ENCODE data around the gene SKP2.

The SKP2 gene

GRCh38 chr5:36161361-36161760 lies 9.4 kb downstream of the SKP2 start:
- Histone ChIP-seq H3K27me3 (ENCODE audit: control insufficient read depth, insufficient read depth, low read length) (no peaks in the 10 kb centered on the region), H3K27ac (no peak overlapping the region), H3K79me2 (peaks cover 8% of the 10 kb centered on the region), H3K4me3 (ENCODE audit: low read depth, low read length) (no peak overlapping the region), H3K4me1 (no peaks in the 10 kb centered on the region), H3K4me2 (ENCODE audit: low read length) (no peak overlapping the region), H3K9me3 (ENCODE audit: control insufficient read depth, low read length) (no peaks in the 10 kb centered on the region), H3K9ac (no peak overlapping the region), H2AFZ (no peak overlapping the region), H3K36me3 (ENCODE audit: control insufficient read depth, insufficient read depth, low read length) (no peaks in the 10 kb centered on the region)
- TF ChIP-seq CTCF (IDR thresholded peaks at IDR 0.05): no peak

- H3K9me3 ChIP-seq (ENCODE audit: control insufficient read depth, low read length): no peaks in the 10 kb centered on the region
- no peaks in the 10 kb centered on the region for H3K36me3 ChIP-seq (ENCODE audit: control insufficient read depth, insufficient read depth, low read length)
- no peak overlapping the region for H3K9ac ChIP-seq
- peaks cover 4% of the 10 kb centered on the region for H3K79me2 ChIP-seq
- no peak overlapping the region for H3K4me3 ChIP-seq (ENCODE audit: low read depth, low read length)
- H3K27me3 ChIP-seq (ENCODE audit: control insufficient read depth, insufficient read depth, low read length): no peaks in the 10 kb centered on the region
- TF ChIP-seq CTCF (IDR thresholded peaks at IDR 0.05): no peak
- no peak overlapping the region for H3K4me2 ChIP-seq (ENCODE audit: low read length)
- no peaks in the 10 kb centered on the region for H3K4me1 ChIP-seq
- H3K27ac ChIP-seq: no peak overlapping the region
- no peak overlapping the region for H2AFZ ChIP-seq
Observed at GRCh38 chr5:36162810-36163486, 11.0 kb downstream of the SKP2 start.

- Histone ChIP-seq H3K79me2 (no peaks in the 10 kb centered on the region), H3K27me3 (ENCODE audit: control insufficient read depth, insufficient read depth, low read length) (no peaks in the 10 kb centered on the region), H2AFZ (no peak overlapping the region), H3K9ac (no peak overlapping the region), H3K9me3 (ENCODE audit: control insufficient read depth, low read length) (no peaks in the 10 kb centered on the region), H3K27ac (no peak overlapping the region), H3K4me1 (no peaks in the 10 kb centered on the region), H3K36me3 (ENCODE audit: control insufficient read depth, insufficient read depth, low read length) (no peaks in the 10 kb centered on the region), H3K4me2 (ENCODE audit: low read length) (no peak overlapping the region), H3K4me3 (ENCODE audit: low read depth, low read length) (no peak overlapping the region)
- TF ChIP-seq CTCF (IDR thresholded peaks at IDR 0.05): no peak
Observed at GRCh38 chr5:36164461-36164860, 12.6 kb downstream of the SKP2 start.

- H3K9ac ChIP-seq: no peak overlapping the region
- no peak overlapping the region for H3K4me3 ChIP-seq (ENCODE audit: low read depth, low read length)
- no peaks in the 10 kb centered on the region for H3K9me3 ChIP-seq (ENCODE audit: control insufficient read depth, low read length)
- H3K4me1 ChIP-seq: no peaks in the 10 kb centered on the region
- H3K36me3 ChIP-seq (ENCODE audit: control insufficient read depth, insufficient read depth, low read length): no peaks in the 10 kb centered on the region
- no peak overlapping the region for H3K4me2 ChIP-seq (ENCODE audit: low read length)
- H3K79me2 ChIP-seq: no peaks in the 10 kb centered on the region
- H2AFZ ChIP-seq: no peak overlapping the region
- H3K27ac ChIP-seq: no peak overlapping the region
- H3K27me3 ChIP-seq (ENCODE audit: control insufficient read depth, insufficient read depth, low read length): no peaks in the 10 kb centered on the region
- no peak for TF ChIP-seq CTCF (IDR thresholded peaks at IDR 0.05)
Observed at GRCh38 chr5:36168737-36169136, 16.8 kb downstream of the SKP2 start.

- no peak overlapping the region for H3K4me2 ChIP-seq (ENCODE audit: low read length)
- H3K36me3 ChIP-seq (ENCODE audit: control insufficient read depth, insufficient read depth, low read length): no peaks in the 10 kb centered on the region
- no peak overlapping the region for H3K4me3 ChIP-seq (ENCODE audit: low read depth, low read length)
- TF ChIP-seq CTCF (IDR thresholded peaks at IDR 0.05): no peak
- H3K27me3 ChIP-seq (ENCODE audit: control insufficient read depth, insufficient read depth, low read length): no peaks in the 10 kb centered on the region
- no peak overlapping the region for H2AFZ ChIP-seq
- H3K9ac ChIP-seq: no peak overlapping the region
- H3K27ac ChIP-seq: no peak overlapping the region
- H3K79me2 ChIP-seq: no peaks in the 10 kb centered on the region
- H3K4me1 ChIP-seq: no peaks in the 10 kb centered on the region
- H3K9me3 ChIP-seq (ENCODE audit: control insufficient read depth, low read length): no peaks in the 10 kb centered on the region
Observed at GRCh38 chr5:36170832-36171424, 19.0 kb downstream of the SKP2 start.
